NCI-H2029 (cell line): ENCODE measurements around the gene LINGO3.
A peak's percentile ranks its signal among the peaks of the same experiment; 100 is the strongest.
"Not testable (repeated sequence)": the region's sequence is repeated elsewhere in the genome, so short reads cannot be mapped to it uniquely, and the experiment has no call there.

Experiments
- DNase-seq: peaks from one replicate; lab custom pipeline; 2025; lab: John Stamatoyannopoulos, UW

Gene LINGO3

DNA sequence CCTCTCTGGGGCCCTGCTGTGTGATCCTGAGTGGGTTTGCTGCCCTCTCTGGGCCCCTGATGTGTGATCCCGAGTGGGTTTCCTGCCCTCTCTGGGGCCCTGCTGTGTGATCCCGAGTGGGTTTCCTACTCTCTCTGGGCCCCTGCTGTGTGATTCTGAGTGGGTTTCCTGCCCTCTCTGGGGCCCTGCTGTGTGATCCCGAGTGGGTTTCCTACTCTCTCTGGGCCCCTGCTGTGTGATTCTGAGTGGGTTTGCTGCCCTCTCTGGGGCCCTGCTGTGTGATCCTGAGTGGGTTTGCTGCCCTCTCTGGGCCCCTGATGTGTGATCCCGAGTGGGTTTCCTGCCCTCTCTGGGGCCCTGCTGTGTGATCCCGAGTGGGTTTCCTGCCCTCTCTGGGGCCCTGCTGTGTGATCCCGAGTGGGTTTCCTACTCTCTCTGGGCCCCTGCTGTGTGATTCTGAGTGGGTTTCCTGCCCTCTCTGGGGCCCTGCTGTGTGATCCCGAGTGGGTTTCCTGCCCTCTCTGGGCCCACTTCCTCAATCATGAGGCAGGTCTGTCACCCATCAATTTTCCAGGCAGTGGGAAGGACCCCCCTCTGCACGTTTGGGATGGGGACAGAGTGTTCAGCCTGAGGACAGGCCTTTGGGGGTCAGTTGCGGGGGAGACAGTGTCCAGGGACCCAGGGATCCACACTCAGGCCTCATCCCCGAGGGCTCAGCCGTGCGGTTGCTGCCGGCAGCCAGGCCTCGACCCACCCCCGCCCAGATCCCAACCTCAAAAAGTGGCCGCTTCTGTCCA is 26.5 kb downstream of the LINGO3 start:
- not testable (repeated sequence) for DNase-seq

GRCh38 chr19:2280633-2281264 is 27.2 kb downstream of the LINGO3 start:
- no peak for DNase-seq

DNA sequence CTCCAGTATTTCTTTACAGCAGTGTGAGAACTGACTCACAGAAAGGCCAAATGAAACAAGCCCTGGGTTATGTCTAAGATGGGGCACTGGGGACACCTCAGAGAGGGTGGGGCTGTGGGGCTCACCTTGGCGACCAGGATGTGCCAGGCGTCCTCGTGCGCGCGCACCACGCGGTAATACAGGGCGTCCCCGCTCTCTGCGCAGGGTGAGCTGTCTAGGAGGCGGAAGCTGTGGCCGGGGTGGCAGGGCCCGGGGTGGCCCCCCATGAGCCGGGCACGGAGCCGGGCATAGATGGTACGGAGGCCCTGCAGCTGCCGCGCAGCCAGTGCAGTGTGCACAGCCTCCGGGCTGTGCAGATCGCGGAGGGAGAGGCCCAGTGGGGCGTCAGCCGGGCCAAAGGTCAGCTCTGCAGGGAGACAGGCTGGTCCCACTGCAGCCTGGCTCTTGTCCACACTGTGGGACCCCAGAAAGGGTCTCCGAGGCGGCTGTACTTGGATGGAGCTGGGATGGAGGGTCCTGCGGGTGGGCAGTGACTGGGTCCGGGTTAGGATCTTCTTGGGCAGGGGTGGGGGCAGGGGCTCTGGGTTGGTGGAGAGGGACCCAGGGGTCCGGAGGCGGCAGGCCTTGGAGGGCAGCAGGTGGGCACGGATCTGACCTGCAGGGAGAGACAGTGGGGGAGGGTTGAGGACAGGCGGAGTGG is 29.3 kb downstream of the LINGO3 start:
- DNase-seq: no peak

GRCh38 chr19:2277138-2277537 is 30.8 kb downstream of the LINGO3 start:
- no peak for DNase-seq

DNA sequence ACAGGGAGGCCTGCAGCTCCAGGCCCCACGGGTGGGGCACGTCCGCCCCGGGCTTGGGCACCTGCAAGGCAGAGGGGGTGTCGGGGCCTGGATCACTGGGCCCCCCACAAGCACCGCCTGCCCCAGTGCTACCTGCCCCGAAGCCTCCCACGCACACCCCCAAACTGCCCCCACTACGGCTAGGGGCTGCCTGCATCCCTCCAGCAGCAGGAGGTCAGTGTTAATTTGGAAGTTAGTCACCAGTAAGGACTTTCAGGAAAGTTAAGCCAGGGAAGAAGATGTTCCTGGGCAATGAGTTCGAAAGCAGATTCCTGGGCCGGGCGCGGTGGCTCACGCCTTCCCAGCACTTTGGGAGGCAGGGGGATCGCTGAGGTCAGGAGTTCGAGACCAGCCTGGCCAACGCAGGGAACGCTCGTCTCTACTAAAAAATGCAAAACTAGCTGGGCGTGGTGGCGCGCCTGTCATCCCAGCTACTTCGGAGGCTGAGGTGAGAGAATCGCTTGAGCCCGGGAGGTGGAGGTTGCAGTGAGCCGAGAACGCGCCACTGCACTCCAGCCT is 31.4 kb downstream of the LINGO3 start:
- DNase-seq: no peak

GRCh38 chr19:2275588-2276428 is 32.1 kb downstream of the LINGO3 start:
- DNase-seq: no peak

- no peak for DNase-seq
These were observed 32.9 kb downstream of the LINGO3 start for GRCh38 chr19:2274931-2275535.

- no peak for DNase-seq
These were observed 33.7 kb downstream of the LINGO3 start for GRCh38 chr19:2274185-2274711.

GRCh38 chr19:2273356-2274184 is 34.4 kb downstream of the LINGO3 start:
- peak; percentile 72 for DNase-seq

GRCh38 chr19:2271234-2272103 is 36.5 kb downstream of the LINGO3 start:
- no peak for DNase-seq

- DNase-seq: no peak
These were observed 37.3 kb downstream of the LINGO3 start for GRCh38 chr19:2270423-2271233.

GRCh38 chr19:2270157-2270422 is 37.9 kb downstream of the LINGO3 start:
- no peak for DNase-seq

DNA sequence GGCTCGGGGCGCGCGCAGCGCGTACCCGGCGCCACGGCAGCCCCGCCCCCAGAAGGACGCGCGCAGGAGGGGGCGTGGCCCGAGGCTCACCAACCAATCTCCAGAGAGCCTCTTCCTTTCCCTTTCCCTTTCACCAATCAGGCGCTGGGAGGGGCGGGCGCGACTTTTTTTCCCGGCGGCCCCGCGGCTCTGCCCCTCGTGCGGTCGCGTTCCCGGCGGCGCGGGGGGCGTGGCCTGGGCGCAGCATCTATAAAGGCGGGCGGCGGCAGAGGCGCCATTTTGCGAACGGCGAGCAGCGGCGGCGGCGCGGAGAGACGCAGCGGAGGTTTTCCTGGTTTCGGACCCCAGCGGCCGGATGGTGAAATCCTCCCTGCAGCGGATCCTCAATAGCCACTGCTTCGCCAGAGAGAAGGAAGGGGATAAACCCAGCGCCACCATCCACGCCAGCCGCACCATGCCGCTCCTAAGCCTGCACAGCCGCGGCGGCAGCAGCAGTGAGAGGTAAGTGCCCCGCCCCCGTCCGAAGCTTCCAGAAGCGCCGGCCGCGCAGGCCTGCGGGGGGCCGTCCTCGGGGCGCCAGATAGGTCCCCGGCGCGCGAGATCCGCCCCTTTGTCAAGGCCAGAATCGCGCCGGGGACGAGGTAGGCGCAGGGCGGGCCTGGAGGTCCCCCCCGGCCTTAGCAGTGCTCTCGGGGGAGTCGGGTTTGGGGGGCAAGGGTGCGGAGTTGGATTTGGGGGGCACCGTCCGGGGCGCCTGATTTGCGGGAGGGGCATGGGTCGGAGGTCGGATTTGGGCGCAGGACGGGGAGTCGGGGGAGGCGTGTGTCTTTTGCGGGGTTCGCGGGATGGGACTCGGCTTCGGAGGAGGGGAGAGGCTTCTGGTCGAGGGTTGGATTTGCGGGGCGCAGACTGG is 38.5 kb downstream of the LINGO3 start:
- peak; percentile 96 for DNase-seq

DNA sequence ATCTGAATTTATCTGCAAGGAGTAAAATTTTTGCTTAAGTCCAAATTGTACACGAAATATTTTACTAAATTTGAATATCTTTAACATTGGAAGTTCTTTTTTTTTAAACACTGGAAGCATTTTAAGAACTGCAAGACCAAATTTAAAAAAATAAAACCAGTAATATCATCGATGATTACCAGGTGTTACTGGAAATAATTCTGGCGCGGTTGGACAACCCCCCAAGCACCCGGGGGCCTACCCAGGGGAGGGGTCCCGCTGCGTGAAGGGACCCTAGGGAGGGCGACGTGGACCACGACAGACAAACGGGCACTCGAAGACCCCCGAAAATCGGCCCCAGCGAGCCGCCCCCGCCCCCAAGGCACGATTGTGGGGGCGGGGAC is 39.1 kb downstream of the LINGO3 start:
- no peak for DNase-seq

DNA sequence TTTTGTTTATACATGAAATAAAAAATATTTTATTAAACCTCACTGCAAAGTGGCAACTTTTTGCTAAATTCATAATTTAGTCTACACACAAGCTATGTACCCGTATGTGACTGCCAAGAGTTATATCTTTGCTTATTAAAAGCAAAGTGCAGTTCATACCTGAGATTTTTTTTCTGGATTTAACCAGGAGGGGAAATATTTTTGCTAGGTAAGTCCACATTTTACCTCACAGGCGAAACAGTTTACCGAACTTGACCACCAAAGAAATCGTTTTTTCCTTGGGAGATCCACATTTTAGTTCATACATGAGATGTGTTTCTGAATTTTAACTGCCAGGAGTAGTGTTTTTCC is 39.5 kb downstream of the LINGO3 start:
- no peak for DNase-seq

DNA sequence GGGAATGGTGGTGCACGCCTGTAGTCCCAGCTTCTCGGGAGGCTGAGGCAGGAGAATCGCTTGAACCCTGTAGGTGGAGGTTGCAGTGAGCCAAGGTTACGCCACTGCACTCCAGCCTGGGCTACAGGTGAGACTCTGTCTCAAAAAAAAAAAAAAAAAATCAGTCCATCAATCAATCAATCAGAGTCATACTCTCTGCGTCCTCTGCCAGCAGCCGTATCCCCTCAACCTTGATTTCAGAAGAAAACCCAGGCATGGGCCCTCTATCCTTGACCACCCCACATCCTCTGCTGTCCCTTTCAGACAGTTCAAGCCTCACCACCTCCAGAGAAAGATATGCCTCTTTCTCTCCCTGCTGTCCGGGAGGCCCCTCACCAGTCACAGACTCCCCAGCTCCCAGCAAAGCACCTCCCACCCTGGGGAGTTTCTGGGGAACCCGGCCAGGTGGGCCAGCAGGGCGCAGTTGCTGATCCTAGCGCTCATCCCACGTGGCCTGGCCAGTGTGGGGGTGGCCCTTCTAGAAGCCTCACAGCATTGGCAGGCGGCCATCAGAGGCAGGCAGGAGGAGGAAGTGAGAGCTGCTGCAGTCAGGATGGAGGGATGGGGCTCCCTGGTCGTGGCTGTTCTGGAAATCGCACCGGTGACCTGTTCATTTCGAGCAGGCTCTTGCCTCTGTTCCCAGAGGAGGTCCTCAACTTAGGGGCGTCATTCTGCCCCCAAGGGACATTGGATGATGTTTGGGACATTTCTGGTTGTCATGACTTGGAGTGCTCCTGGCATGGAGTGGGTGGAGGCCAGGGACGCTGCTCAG is 41.6 kb downstream of the LINGO3 start:
- DNase-seq: peak; percentile 83
